ENCODE measurements around the gene LRRC49.

DNA sequence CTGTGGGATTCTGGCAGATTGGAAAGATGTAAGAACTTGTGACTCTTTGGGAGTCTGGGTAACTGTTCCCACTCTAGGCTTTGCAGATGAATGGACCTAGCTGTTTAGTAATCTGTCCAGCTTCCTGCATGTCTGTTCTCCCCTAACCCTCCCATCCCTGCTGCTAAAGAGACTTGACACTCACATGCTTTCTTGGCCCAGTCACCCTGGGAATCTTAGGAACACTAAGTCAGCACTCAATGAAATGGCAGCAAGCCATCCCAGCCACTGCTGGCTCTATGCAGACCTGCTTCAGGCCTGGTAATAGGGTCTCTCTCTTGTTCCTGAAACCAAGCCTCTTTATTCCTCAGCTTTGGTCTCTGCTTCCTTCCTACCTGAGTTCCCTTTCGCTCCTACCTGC is 158.9 kb downstream of the LRRC49 start:
- TF ChIP-seq POLR2AphosphoS5 (IDR thresholded peaks at IDR 0.05; ENCODE audit: insufficient read depth, low read depth, low read length) (no peak), POLR2A (IDR thresholded peaks at IDR 0.05; ENCODE audit: low read depth, low read length) (no peak), FOS (IDR thresholded peaks at IDR 0.05; ENCODE audit: borderline replicate concordance, insufficient read depth, low read length) (no peak)
- TF ChIP-seq, protein P1, sequence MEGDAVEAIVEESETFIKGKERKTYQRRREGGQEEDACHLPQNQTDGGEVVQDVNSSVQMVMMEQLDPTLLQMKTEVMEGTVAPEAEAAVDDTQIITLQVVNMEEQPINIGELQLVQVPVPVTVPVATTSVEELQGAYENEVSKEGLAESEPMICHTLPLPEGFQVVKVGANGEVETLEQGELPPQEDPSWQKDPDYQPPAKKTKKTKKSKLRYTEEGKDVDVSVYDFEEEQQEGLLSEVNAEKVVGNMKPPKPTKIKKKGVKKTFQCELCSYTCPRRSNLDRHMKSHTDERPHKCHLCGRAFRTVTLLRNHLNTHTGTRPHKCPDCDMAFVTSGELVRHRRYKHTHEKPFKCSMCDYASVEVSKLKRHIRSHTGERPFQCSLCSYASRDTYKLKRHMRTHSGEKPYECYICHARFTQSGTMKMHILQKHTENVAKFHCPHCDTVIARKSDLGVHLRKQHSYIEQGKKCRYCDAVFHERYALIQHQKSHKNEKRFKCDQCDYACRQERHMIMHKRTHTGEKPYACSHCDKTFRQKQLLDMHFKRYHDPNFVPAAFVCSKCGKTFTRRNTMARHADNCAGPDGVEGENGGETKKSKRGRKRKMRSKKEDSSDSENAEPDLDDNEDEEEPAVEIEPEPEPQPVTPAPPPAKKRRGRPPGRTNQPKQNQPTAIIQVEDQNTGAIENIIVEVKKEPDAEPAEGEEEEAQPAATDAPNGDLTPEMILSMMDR (IDR thresholded peaks at IDR 0.05; ENCODE audit: extremely low read depth in 1 of 2, insufficient read depth in 1 of 2, low read depth in 1 of 2, low read length in 2 of 2) = no peak
